ENCODE data around the gene TEX2.

- TF ChIP-seq GATA2 (IDR thresholded peaks at IDR 0.05; ENCODE audit: low read depth, low read length) (no peak), GATA3 (IDR thresholded peaks at IDR 0.05; ENCODE audit: low read depth, low read length) (no peak)
Observed at GRCh38 chr17:64190472-64190871, 72.6 kb downstream of the TEX2 start.

All from SH-SY5Y (cell line).